GM13976 (cell line): Measurements from ENCODE around the gene KRTAP6-1.

Source experiments
- DNase-seq: peaks from one replicate; pipeline ENCODE4 v3.0.0; 2012; ENCODE audit warnings: low spot score
- in situ Hi-C: fragments of 300-500 bp; cut with MboI; formaldehyde crosslinking; loops from one replicate; pipeline ENCODE4 v1.12.0; 2022; ENCODE audit warnings: low sequenced_read_pairs, mixed read lengths, inconsistent platforms; ENCODE audit not compliant: unreplicated experiment
- TF ChIP-seq, protein P1 (sequence below): IDR thresholded peaks from 2 replicates; pipeline ENCODE4 v1.5.1; 2012; ENCODE audit warnings: borderline replicate concordance, mild to moderate bottlenecking; ENCODE audit not compliant: insufficient read depth; ENCODE audit errors: extremely low read depth, missing control alignments, control extremely low read depth

Gene KRTAP6-1

DNA sequence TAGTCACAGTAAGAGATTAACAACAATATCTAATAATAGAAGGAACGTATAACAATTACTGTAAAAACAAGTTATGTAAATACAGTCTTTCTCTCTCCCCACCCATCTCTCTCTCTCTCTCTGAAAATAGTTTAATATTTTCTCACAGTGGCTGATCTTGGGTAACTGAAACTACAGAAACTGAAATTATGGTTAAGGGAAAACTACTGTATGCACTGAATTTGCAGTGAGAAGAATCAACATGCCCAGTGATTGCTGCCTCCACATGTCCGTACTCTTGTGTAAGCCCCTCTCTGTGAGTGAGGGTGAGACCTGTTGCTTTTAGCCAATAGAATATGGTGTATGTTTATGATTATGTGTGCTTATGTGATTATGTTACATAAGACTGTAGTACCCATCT is 1.6 kb downstream of the KRTAP6-1 start:
- in situ Hi-C loops: no loop called here
- TF ChIP-seq, protein P1, sequence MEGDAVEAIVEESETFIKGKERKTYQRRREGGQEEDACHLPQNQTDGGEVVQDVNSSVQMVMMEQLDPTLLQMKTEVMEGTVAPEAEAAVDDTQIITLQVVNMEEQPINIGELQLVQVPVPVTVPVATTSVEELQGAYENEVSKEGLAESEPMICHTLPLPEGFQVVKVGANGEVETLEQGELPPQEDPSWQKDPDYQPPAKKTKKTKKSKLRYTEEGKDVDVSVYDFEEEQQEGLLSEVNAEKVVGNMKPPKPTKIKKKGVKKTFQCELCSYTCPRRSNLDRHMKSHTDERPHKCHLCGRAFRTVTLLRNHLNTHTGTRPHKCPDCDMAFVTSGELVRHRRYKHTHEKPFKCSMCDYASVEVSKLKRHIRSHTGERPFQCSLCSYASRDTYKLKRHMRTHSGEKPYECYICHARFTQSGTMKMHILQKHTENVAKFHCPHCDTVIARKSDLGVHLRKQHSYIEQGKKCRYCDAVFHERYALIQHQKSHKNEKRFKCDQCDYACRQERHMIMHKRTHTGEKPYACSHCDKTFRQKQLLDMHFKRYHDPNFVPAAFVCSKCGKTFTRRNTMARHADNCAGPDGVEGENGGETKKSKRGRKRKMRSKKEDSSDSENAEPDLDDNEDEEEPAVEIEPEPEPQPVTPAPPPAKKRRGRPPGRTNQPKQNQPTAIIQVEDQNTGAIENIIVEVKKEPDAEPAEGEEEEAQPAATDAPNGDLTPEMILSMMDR: no peak
- no peak for DNase-seq

DNA sequence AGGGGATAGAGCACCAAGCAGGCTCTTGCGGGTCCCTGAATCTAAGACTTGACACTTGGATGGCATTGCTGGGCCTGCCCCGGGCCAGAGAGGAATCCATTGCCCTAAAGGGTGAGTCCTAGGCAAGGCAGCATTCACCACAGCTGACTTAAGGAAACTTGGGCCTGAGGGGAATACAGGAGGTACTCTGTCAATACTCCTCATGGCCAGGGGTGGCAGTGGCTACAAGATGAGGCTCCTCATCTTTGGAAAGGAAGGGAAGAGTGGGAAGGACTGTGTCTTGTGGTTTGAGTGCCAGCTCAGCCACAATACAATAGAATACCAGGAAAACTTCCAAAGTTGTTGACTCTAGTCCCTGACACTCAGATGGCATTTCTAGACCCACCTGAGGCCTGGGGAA is 7.8 kb downstream of the KRTAP6-1 start:
- no peak for DNase-seq
- in situ Hi-C loops: no loop called here
- TF ChIP-seq, protein P1: no peak

- DNase-seq: no peak
- TF ChIP-seq, protein P1: no peak
- in situ Hi-C loops: no loop called here
Measured at GRCh38 chr21:30600787-30601186, 12.9 kb downstream of the KRTAP6-1 start, which contains the start of gene KRTAP22-1. TSS of gene KRTAP22-1 (plus strand) at chr21:30601087.

DNA sequence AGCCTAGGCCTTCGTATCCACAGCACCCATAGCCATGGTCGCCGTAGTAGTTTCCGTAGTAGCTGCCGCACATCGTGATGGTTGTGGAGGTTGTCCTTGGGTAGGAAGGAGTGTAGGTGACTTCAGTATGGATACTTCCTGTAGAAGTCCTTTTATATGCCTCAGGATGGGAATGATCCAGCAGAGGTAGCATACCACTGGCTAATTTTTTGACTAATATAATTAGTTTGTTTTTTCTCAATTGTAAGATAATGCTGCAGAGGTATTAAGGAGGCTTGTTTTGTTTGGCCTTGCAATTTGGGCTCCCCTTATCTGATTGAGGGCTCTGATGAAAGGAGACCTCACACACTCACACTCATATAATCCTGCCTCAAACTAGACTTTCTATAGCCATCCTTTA is 14.9 kb downstream of the KRTAP6-1 start, which contains the start of gene KRTAP6-2:
Gene KRTAP6-2, minus strand, starts transcription at position 101 of the 400 bp plus-strand sequence. Its CDS starts 28 bp downstream, at position 73.
- TF ChIP-seq, protein P1: no peak
- no peak for DNase-seq
- in situ Hi-C loops: no loop called here

- TF ChIP-seq, protein P1: no peak
- DNase-seq: no peak
- in situ Hi-C loops: no loop called here
Measured at GRCh38 chr21:30592140-30592539, 21.6 kb downstream of the KRTAP6-1 start, which contains the start of gene KRTAP6-3. TSS of gene KRTAP6-3 (plus strand) at chr21:30592440. CDS start at chr21:30592446, 6 bp downstream.

- TF ChIP-seq, protein P1: no peak
- in situ Hi-C loops: no loop called here
- no peak for DNase-seq
Measured at GRCh38 chr21:30590297-30590696, 23.4 kb downstream of the KRTAP6-1 start, which contains the start of gene KRTAP22-2. TSS of gene KRTAP22-2 (minus strand) at chr21:30590397.
